GM12891 (cell line): ENCODE data around the gene FBXO46.
"Not testable (repeated sequence)": the region's sequence is repeated elsewhere in the genome, so short reads cannot be mapped to it uniquely, and the experiment has no call there.

Experiments
- DNase-seq: peaks from one replicate; pipeline ENCODE4 v3.0.0; 2011; ENCODE audit warnings: low spot score; ENCODE audit not compliant: insufficient read length
- FAIRE-seq: peaks from 2 replicates; lab custom pipeline; 2011; peaks lifted over from hg19 to GRCh38; lab: Jason Lieb, UNC
- PAX5 ChIP-seq: IDR thresholded peaks from 2 replicates; pipeline ENCODE4 v1.6.1; 2011; ENCODE audit warnings: low read length, moderate library complexity, mild to moderate bottlenecking; ENCODE audit not compliant: insufficient read depth, severe bottlenecking
- POLR2A ChIP-seq: IDR thresholded peaks from 2 replicates; pipeline ENCODE4 v1.6.1; 2011; ENCODE audit warnings: low read depth, low read length, control low read depth
- POLR2AphosphoS5 ChIP-seq: IDR thresholded peaks from 2 replicates; pipeline ENCODE4 v1.6.1; 2011; ENCODE audit warnings: low read depth, low read length, control low read depth
- POU2F2 ChIP-seq: IDR thresholded peaks from 2 replicates; pipeline ENCODE4 v1.6.1; 2011; ENCODE audit warnings: low read depth, mild to moderate bottlenecking, control low read depth, low read length, moderate library complexity
- SPI1 ChIP-seq: IDR thresholded peaks from 2 replicates; pipeline ENCODE4 v1.6.1; 2011; ENCODE audit warnings: low read depth, low read length, control low read depth
- TAF1 ChIP-seq: IDR thresholded peaks from 2 replicates; pipeline ENCODE4 v1.6.1; 2011; ENCODE audit warnings: low read depth, low read length, control low read depth

FBXO46 gene

DNA sequence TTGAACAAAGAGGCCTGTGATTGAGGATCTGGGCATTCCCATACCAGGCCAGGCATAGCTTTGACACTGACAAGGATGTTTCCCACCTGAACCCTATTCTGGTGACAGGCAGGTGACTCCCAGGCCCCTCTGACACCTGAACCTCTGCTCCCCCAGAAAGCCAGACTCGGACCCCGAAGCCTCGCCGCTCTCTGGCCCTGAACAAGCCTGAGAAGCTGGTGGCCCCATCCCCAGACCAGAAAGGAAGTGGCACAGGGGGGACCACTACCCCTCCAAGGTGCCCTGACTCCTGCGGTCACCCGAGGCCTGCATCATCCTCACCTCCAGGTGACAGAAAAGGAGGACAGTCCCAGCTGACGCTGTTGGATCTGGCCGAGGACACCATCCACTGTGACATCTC lies 23.6 kb upstream of the FBXO46 start:
- no peak for TF ChIP-seq POLR2A
- TF ChIP-seq SPI1, result no peak
- no peak for TF ChIP-seq POU2F2
- no peak for TF ChIP-seq POLR2AphosphoS5
- TF ChIP-seq TAF1, result no peak
- no peak for TF ChIP-seq PAX5
- FAIRE-seq, result no peak
- no peak for DNase-seq

DNA sequence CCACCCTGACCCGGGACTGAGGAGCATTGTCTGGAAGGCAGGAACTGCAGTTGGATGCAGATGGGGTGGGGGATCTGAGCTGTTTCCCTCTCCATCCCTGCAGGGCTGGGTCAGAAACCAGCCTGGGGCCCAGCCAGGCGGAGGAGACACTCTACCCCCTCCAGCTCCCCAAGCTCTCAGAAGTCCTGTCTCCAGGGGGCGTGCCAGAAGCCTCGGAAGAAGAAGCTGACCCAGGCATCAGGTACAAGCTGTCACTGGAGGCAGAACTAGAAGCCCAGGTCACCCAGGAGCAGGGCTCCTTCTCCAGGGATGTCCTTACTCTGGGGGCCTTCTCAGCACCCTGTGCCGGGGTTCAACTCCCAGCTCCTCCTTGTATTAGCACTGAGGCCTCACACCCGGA lies 22.9 kb upstream of the FBXO46 start:
- DNase-seq (no peak), FAIRE-seq (no peak)
- TF ChIP-seq TAF1 (no peak), PAX5 (no peak), POLR2A (no peak), POU2F2 (no peak), SPI1 (no peak), POLR2AphosphoS5 (no peak)

DNA sequence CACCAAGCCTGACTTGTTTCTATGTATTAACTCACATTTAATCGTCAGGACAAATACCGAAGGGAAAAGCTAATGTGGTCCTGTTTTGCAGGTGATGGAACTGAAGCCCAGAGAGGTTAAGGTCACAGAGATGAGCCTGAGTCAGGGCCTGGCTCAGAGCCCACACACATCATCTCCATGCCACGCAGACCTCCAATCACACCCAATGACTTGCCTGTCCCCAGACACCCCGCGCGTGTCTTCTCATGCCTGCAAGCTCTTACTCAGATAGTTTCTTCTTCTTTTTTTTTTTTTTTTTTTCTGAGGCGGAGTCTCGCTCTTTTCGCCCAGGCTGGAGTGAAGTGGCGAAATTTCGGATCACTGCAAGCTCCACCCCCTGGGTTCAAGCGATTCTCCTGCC lies 21.9 kb upstream of the FBXO46 start:
- TF ChIP-seq POLR2A, result no peak
- TF ChIP-seq SPI1, result no peak
- no peak for TF ChIP-seq POLR2AphosphoS5
- TF ChIP-seq POU2F2, result no peak
- TF ChIP-seq PAX5, result no peak
- no peak for TF ChIP-seq TAF1
- DNase-seq (no peak), FAIRE-seq (no peak)

DNA sequence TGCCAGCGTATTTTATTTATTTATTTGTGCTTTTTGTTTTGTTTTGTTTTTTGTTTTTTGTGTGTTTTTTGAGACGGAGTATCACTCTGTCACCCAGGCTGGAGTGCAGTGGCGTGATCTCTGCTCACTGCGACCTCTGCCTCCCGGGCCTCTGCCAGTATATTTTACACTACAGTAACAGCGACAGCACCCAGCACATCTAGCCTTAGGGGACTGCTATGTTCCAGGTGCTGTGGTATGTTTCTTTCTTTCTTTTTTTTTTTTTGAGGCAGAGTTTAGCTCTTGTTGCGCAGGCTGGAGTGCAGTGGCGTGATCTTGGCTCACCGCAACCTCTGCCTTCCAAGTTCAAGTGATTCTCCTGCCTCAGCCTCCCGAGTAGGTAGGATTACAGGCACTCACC lies 20.8 kb upstream of the FBXO46 start:
- DNase-seq, FAIRE-seq: not testable (repeated sequence)

DNA sequence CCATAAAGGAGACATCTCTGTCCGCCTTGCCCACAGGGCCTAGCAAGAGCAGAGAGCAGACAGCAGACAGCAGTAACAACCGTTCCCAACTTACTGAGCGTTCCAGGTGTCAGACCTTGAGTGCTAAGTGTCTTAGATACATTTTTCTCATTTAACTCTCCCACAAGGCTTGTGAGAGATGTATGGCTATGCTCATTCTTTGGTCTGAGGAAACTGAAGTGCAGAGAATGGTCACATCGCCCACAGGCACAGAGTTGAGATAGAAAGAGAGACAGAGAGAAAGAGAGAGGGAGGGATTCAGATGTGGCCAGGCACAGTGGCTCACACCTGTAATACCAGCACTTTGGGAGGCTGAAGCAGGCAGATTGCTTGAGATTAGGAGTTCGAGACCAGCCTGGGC lies 16.8 kb upstream of the FBXO46 start:
- no peak for TF ChIP-seq POLR2A
- TF ChIP-seq POLR2AphosphoS5, result no peak
- no peak for TF ChIP-seq TAF1
- no peak for TF ChIP-seq SPI1
- no peak for FAIRE-seq
- DNase-seq, result no peak

DNA sequence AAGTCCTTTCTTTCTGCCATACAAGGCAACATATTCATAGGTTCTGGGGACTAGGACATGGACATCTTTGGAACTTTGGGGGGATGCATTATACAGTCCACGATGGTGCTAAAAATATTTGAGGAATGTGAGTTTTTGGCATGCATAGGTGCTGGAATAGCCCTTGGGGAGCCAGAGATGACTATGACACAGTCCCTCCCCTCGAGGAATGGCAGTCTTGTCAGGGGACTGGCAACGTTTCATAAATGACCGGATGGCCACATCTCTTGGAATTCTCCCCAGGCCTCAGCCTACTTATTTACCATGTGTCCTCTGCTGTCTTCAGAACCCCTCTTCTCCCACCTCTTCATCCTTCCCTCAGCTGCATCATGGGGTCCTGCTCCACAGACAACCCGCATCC lies 16.2 kb upstream of the FBXO46 start:
- TF ChIP-seq POLR2AphosphoS5 (no peak), PAX5 (no peak), SPI1 (no peak), POU2F2 (no peak), POLR2A (no peak)
- FAIRE-seq (no peak), DNase-seq (no peak)

DNA sequence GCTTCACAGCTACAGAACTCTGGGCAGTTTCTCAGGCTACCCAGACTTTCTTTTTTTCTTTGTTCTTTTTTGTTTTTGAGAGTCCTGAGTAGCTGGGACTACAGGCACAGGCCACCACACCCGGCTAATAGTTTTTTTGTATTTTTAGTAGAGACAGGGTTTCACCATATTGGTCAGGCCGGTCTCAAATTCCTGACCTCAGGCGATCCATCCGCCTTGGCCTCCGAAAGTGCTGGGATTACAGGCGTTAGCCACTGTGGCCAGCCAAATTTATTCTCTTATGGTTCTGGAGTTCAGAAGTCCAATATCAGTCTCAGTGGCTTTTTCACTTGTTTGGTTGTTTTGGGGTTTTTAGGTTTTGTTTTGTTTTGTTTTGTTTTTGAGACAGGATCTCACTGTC lies 14.9 kb upstream of the FBXO46 start:
- DNase-seq, result no peak
- TF ChIP-seq TAF1 (no peak), SPI1 (no peak), POLR2A (no peak), POU2F2 (no peak), PAX5 (no peak), POLR2AphosphoS5 (no peak)
- no peak for FAIRE-seq

DNA sequence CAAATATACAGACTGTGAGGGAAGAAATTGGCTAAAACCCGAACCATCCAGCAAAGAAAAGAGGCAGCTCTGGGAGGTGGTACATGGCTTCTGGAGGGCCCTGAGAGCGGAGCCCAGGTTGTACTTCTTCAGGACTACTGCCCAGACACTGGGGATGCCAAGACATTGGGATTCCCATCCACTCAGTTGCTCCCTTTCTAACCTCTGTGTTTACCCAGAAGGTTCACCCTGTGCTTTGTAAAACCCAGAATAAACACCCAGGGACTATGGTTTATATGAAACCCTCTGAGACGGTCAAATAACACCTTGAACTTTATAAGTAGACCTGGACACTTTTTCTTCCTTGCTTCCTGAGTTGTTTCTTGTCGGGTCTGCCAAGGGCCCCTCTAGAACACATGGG lies 12.3 kb upstream of the FBXO46 start:
- FAIRE-seq (no peak), DNase-seq (no peak)
- TF ChIP-seq POU2F2, result no peak
- no peak for TF ChIP-seq SPI1
- no peak for TF ChIP-seq POLR2AphosphoS5
- TF ChIP-seq PAX5, result no peak
- no peak for TF ChIP-seq TAF1

DNA sequence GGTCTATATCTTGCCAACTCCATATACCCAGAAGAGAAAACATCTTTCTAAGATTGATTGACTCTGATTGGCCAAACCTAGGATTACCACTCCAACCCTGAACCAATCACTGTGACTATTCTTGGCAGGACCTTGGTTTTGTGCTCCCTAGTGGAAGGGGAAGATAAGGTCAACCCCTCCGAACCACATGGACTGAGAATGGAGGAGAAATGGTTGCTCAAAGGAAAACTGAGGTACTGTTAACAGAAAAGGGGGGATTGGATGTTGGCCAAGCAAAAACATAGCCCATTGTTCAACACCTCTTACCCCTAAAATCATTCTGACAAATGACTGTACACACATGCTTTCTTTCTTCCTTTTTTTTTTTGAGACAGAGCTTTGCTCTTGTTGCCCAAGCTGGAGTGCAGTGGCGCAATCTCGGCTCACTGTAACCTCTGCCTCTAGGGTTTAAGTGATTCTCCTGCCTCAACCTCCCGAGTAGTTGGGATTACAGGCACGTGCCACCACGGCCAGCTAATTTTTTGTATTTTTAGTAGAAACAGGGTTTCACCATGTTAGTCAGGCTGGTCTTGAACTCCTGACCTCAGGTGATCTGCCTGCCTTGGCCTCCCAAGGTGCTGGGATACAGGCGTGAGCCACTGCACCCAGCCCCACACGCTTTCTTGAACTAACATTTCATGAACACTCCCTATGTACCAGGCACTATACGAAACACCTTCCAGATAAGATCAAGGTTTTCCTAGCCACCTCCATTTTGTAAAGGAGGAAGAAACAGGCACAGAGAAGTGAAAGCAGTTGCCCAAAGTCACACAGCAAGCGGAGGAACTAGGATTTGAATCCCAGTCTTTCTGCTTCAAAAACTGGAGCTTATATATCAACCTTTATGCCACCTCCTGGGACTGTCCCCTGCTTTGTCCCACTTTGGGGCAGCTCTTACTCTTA lies 9.1 kb upstream of the FBXO46 start:
- DNase-seq (no peak), FAIRE-seq (no peak)
- TF ChIP-seq POU2F2 (no peak), TAF1 (no peak), POLR2AphosphoS5 (no peak), SPI1 (no peak), POLR2A (no peak), PAX5 (no peak)

DNA sequence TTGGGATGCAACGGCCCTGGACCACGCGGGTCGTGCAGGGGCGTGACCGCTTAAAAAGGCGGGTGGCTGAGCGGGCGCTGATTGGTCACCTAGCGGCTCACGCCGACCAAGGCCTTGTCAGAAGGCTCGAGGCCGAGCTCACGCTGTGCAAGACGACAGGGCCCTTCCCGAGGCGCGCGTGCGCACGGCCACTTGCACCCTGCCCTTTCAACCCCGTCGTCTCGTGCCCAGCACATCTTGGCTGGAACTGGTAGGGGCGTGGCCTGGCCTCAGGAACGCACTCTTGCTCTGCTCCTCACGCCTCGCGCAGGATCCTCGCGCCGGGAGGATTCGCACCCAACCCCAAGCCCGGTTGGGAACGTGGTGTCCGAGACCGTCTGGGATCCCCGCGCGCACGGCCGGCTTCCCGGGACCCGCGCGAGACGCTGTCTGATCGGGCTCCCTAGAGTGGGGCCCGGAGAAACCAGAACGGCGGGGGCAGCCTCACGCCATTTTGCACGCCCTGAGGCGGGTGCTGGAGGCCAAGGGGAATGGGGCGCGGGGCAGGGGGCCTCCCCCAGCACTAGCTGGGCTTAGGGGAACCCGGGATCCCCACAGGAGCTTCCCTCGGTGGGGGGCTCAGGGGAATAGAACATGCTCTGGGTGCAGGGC lies 2.6 kb upstream of the FBXO46 start, which contains the start of gene MEIOSIN:
MEIOSIN (plus strand) TSS at position 280 of the 651 bp plus-strand sequence. CDS start 1,938 bp downstream, outside the sequence.
- no peak for TF ChIP-seq POLR2A
- no peak for TF ChIP-seq POU2F2
- no peak for TF ChIP-seq TAF1
- TF ChIP-seq PAX5, result no peak
- TF ChIP-seq SPI1, result no peak
- no peak for TF ChIP-seq POLR2AphosphoS5
- no peak for FAIRE-seq
- DNase-seq, result no peak
